Measurements from ENCODE around the gene OXER1. TPM values are rescaled to one million over a fixed set of nuclear protein-coding genes. Genes with fewer than 3 reads are reported as not detected.

Gene OXER1
- total and polyA plus RNA-seq, 2 of the 13 experiments (the other 11 are each of a cell fraction or from before 2014, with no cell fraction given): 8.0 to 9.0 TPM

DNA sequence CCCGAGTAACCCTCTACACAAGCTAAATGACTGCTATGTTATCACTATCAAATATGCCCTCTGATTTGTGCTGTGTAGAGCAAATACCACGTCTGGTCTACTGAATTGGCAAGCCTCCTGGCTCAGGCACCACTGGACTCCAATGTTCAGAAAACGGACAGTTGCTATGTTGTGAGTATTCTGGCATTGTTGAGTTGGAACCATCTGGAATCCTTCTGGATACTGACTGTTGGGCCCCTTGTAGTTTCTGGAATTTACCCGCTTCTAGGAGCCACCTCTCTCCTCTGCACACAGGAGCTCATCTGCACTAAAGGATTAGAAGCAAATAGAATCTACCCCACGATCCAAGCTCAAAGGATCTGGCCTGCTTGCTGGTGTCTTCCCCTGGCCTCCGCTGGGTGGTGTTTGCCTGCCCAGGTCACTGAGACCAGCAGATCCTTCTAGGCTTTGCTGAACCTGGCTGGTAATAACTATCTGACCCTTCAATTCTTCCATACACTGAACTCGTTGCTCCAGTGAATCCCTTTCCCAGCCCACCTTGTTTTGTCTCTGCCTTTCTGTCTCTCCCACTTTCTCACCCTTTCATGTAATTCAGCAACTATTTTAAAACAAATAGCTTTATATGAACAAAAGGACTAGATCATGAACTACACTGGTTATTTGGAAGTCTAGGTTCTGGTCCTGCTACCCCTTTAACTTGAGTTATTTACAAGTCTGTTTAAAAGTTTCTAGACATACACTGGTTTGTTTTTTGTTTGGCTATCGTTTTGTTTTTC, 30.5 kb upstream of the OXER1 start (continued):
- no peak for TF ChIP-seq ZNF572 (CRISPR knock-in tag; IDR thresholded peaks at IDR 0.05)
- TF ChIP-seq AKAP8 (CRISPR knock-in tag; IDR thresholded peaks at IDR 0.05): no peak
- TF ChIP-seq ZNF816 (CRISPR knock-in tag; IDR thresholded peaks at IDR 0.05; ENCODE audit: borderline replicate concordance): peak; percentile 53; the same call in 1 of the 2 replicates
- TF ChIP-seq, protein P1, sequence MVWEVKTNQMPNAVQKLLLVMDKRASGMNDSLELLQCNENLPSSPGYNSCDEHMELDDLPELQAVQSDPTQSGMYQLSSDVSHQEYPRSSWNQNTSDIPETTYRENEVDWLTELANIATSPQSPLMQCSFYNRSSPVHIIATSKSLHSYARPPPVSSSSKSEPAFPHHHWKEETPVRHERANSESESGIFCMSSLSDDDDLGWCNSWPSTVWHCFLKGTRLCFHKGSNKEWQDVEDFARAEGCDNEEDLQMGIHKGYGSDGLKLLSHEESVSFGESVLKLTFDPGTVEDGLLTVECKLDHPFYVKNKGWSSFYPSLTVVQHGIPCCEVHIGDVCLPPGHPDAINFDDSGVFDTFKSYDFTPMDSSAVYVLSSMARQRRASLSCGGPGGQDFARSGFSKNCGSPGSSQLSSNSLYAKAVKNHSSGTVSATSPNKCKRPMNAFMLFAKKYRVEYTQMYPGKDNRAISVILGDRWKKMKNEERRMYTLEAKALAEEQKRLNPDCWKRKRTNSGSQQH (CRISPR knock-in tag; IDR thresholded peaks at IDR 0.05; ENCODE audit: low read depth): no peak
- TF ChIP-seq RNF2 (conservative IDR thresholded peaks at IDR 0.05; ENCODE audit: low read depth): no peak
- TF ChIP-seq ZNF737 (CRISPR knock-in tag; IDR thresholded peaks at IDR 0.05; ENCODE audit: borderline replicate concordance): no peak
- TF ChIP-seq ELF1 (CRISPR knock-in tag; IDR thresholded peaks at IDR 0.05): no peak
- TF ChIP-seq HNF4A (CRISPR knock-in tag; IDR thresholded peaks at IDR 0.05): 0 out of 2 replicates have a peak, but pooled peaks have one; percentile 44
- 0 out of 2 replicates have a peak, but pooled peaks have one; percentile 55 for TF ChIP-seq NFATC3 (CRISPR knock-in tag; IDR thresholded peaks at IDR 0.05)
- TF ChIP-seq ZNF839 (CRISPR knock-in tag; IDR thresholded peaks at IDR 0.05; ENCODE audit: borderline replicate concordance): no peak
- no peak for TF ChIP-seq HNF4G (IDR thresholded peaks at IDR 0.05; ENCODE audit: borderline replicate concordance, low read depth, low read length)
- TF ChIP-seq HNF4G (CRISPR knock-in tag; IDR thresholded peaks at IDR 0.05; ENCODE audit: borderline replicate concordance, low read depth): peak; percentile 30; the same call in 1 of the 2 replicates
- no peak for TF ChIP-seq ZNF160 (CRISPR knock-in tag; IDR thresholded peaks at IDR 0.05)
- TF ChIP-seq SIX4 (CRISPR knock-in tag; IDR thresholded peaks at IDR 0.05): no peak
- no peak for TF ChIP-seq ZNF639 (CRISPR knock-in tag; conservative IDR thresholded peaks at IDR 0.05)
- no peak for TF ChIP-seq SNRNP70 (IDR thresholded peaks at IDR 0.05; ENCODE audit: low read depth, low read length)
- TF ChIP-seq ETV5 (CRISPR knock-in tag; IDR thresholded peaks at IDR 0.05; ENCODE audit: borderline replicate concordance): no peak
- TF ChIP-seq HOXA5 (CRISPR knock-in tag; IDR thresholded peaks at IDR 0.05): no peak
- TF ChIP-seq KDM1A (CRISPR knock-in tag; IDR thresholded peaks at IDR 0.05): no peak
- peak; percentile 65 for TF ChIP-seq ARID5B (CRISPR knock-in tag; IDR thresholded peaks at IDR 0.05)
